HG03108 (cell line): ENCODE results near the gene PACSIN1.

Source experiments
- ATAC-seq: cut with Tn5 transposase; IDR thresholded peaks from one replicate; pipeline ENCODE4 v1.9.1; 2021; ENCODE audit warnings: moderate library complexity; ENCODE audit not compliant: unreplicated experiment

PACSIN1 gene

GRCh38 chr6:34514112-34514511 lies 48.2 kb downstream of the PACSIN1 start:
- no peak for ATAC-seq

- ATAC-seq: no peak
Observed at GRCh38 chr6:34514593-34515472, 49.0 kb downstream of the PACSIN1 start.

GRCh38 chr6:34515473-34516387 lies 49.9 kb downstream of the PACSIN1 start:
- no peak for ATAC-seq

- ATAC-seq: no peak
Observed at GRCh38 chr6:34516391-34517324, 50.8 kb downstream of the PACSIN1 start.

GRCh38 chr6:34517461-34517881 lies 51.6 kb downstream of the PACSIN1 start:
- no peak for ATAC-seq

GRCh38 chr6:34517966-34518365 lies 52.1 kb downstream of the PACSIN1 start:
- no peak for ATAC-seq

GRCh38 chr6:34518669-34519365 lies 52.9 kb downstream of the PACSIN1 start:
- no peak for ATAC-seq

GRCh38 chr6:34519971-34520644 lies 54.2 kb downstream of the PACSIN1 start:
- ATAC-seq: no peak

- no peak for ATAC-seq
Observed at GRCh38 chr6:34520645-34521462, 55.0 kb downstream of the PACSIN1 start.

- no peak for ATAC-seq
Observed at GRCh38 chr6:34521463-34522285, 55.8 kb downstream of the PACSIN1 start.

GRCh38 chr6:34522761-34523160 lies 56.9 kb downstream of the PACSIN1 start:
- ATAC-seq: no peak

- ATAC-seq: no peak
Observed at GRCh38 chr6:34523441-34524206, 57.7 kb downstream of the PACSIN1 start.

- ATAC-seq: no peak
Observed at GRCh38 chr6:34524499-34524898, 58.6 kb downstream of the PACSIN1 start.

GRCh38 chr6:34524971-34525370 lies 59.1 kb downstream of the PACSIN1 start:
- no peak for ATAC-seq

GRCh38 chr6:34525431-34526175 lies 59.7 kb downstream of the PACSIN1 start:
- no peak for ATAC-seq

GRCh38 chr6:34526241-34526972 lies 60.5 kb downstream of the PACSIN1 start:
- ATAC-seq: no peak
